Measurements from ENCODE around the gene DYNLT4.
"Not testable (repeated sequence)": the region's sequence is repeated elsewhere in the genome, so short reads cannot be mapped to it uniquely, and the experiment has no call there.

The DYNLT4 gene

DNA sequence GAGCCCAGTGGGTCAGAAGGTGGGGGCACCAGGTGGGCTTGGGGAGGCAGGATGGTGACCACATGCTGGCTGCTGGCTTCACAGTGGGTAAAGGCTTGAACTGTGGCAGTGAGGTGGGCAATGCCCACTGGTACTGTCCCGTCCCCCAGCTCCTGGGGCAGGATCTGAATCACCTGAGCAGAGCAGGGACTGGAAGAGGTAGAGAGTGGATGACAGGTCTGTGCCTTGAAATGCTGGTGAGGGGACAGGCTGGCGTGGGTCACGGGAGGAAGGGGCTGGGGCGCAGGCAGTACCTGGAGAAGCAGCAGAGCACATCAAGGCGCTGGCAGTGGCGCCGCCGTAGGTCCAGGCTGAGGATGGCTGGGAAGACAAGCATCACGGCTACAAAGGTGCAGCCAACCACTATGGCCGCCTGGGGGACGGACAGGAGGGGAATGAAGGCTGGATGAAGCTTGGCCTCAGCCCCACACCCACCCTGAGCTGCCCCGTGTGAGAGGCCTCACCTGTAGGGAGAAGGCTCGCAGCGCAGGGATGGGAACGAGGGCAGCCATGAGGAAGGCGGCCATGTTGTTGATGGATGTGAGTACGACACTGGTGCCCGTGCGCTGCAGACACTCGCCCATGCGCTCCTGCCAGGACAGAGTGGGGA, 21.0 kb upstream of the DYNLT4 start:
- DNase-seq = no peak

DNA sequence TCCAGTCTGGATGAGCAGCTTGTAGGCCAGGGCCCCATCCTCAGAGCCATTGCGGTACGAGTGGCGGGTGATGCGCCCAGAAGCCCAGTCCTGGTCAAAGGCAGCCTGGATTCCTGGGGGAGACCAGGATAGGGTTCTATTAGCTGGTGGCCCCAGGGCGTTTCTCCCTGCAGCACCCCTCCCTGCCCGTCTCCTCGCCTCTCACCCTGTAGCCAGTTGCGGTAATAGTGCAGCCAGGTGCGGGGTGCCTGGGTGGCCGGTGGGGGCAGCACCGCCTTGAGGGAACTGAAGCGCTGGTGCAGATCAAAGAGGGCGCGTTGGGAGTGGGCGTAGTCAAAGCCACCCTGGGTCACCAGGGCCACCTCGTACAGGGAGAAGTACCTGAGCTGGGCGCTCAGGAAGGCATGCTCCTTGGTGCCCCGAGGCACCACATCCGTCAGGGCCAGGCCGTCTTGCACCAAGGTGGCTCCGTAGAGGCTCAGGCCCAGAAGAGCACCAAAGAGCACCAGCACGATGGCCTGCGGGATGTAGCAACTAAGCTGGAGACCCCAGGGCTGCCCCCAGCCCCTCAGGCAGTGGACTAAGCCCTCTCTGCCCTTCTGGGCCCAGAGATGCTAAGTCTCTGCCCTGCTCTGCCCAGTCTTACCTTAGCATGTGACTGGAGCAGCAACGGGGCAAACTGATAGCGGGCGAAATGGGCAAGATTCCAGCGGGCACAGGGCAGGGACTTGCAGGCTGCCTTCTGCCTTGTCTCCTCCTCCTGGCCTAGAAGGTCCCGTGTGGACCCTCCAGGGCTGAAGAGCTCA, 20.2 kb upstream of the DYNLT4 start:
- no peak for DNase-seq

DNA sequence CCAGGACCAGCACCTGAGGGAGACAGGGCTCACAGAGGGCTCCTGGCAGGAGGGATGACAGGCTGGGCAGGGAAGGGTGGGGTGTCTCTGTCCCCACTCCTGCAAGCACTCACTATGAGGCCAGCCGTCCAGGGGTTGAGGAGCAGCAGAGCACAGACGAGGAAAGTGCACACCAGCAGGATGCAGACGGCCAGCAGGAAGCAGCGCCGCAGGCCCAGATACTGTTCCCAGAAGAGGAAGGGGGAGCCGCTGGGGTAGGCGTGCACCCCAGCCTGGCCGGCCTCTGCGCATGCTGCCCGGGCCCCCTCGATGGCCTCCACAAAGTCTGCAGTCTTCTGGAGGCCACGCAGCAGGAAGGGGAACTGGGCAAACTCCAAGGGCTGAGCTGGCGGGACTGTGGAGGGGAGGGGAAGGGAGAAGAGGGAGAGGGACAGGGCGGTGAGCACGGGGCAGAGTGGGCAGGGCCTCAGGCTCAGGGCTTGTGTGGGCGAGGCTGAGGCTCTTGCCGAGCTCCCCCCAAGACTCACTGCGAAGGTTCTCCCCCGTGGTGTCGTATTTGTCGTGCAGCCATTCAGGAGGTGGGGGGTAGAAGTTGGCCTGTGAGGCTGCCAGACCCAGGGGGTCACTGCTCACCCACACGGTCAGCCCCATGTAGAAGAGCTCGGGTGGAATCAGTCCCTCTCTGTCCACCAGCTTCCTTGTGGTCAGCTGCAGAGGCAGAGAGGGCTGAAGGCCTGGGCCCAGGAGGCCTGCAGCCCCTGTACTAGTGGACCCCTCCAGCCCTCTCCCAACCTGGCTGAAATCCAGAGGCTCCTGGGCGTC, 19.4 kb upstream of the DYNLT4 start:
- peak; percentile 80 for DNase-seq

DNA sequence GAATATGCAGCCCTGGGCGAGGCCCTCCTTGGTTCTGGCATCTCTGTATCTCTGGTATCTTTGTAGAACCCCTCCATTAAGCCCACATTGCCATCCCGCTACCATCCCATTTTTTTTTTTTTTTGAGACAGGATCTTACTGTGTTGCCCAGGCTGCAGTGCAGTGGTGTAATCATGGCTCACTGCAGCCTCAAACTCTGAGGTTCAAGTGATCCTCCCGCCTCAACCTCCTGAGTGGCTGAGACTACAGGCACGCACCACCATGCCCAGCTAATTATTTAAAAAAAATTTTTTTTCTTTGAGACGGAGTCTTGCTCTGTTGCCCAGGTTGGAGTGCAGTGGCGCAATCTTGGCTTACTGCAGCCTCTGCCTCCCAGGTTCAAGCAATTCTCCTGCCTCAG, 17.2 kb upstream of the DYNLT4 start:
- not testable (repeated sequence) for DNase-seq

DNA sequence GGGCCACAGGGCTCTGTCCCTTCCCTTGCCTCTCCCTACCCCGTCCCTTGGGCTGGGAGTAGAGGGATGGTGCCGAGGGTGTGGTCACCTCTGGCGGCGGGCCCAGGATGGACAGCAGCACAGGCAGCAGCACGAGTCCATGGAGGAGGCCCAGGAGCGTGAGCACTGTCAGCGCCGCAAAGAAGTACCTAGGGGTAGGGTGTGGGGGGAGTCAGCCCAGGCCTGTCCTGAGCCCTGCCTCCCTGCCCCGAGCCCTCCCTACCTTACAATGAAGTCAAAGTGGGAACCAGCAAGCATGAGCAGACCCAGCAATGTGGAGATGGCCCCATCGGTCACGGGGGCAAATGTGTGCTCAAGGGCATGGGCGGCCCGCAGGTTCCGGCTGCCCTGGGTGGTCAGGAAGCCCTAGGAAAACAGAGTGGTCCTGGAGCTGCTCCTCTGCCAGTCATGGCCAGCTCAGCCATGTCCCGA, 15.9 kb upstream of the DYNLT4 start:
- no peak for DNase-seq

DNA sequence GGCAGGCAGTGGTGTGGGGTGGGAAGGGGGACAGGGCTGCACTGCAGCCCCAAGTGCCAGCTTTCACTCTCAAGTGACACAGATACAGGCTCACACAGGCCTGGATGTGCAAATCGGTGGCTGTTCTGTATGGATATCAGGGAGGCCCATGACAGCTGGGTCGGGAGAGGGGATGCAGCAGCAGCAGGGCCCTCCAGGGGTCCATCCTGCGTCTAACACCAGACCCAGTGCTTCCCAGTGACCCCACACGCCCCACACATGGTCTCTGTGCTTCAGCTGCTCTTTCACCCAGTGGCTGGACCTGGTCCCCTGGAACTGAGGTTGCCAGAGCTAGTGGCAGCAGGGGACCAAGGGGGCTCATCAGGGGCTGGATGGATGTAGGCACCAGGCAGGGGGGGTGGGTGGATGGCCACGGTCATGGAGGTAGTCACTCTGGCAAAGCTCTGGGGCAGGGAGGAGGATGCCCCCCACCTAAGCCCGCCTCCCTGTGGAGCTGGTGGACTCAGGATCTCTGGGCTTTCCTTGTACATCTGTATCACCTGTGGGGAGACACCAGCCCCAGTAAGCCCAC, 15.1 kb upstream of the DYNLT4 start:
- DNase-seq = no peak

DNA sequence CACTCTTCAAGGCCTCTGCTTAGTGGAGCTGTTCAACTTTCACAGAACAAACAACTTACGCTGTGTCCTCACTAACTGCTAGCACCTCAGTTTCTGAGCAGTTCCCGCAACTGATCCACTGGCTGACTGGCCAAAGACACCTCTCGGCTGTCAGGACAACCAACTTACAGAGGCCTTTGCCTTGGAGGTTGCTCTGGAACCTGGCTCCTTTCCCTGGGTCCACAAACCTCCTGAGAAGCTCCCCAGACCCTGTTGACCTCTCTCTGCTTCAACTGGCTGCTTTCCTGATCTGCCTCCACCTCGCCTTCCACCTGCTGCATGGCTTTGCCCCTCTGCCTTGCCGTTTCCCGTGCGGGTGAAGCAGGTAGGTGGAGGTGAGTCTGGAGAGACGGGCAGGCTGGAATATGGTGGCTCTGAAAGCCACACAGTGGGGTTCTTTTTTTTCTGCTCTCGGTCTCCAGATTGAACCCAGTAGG, 14.1 kb upstream of the DYNLT4 start:
- DNase-seq = no peak

DNA sequence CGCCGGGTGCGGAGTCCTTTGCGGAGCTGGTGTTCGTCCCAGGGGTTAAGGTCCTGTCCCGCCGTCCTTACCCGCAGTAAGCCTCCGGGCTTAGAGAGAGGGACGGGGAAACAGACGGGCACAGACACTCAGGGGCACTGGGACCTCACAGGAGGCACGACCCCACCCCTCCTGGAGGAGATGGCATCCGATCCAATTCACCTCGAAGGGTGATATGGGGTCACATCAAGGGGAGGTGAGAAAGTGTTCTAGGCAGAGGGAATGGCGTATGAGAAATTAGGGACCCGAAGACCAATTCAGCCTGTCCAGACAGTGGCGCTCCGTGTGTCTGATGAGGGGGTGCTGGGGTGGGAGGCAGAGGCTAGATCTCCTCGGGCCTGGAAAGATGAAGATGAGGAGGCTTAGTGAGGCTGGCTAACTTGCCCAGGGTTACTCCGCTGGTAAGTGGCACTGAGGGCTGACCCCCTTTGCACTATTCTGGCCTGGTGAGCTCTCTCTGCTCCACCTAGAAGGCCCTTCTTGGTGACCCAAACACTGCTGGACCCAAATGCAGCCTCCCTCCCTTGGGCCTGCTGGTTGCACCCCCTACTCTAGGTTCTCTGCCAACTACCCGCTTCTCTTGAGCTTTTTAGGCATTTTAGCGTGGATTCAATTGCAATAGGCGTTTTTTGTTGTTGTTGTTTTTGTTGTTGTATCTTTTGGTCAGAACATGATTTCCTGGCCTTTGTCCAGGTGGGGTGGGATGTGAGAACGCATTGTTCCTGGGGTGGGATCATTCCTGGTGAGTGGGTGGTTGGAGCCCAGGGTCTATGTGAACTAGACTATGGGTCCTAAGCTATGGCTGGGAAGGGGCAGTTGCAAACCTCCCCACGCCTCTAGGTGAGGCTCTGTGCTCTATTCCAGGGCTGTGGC, 13.4 kb upstream of the DYNLT4 start:
- DNase-seq = no peak

DNA sequence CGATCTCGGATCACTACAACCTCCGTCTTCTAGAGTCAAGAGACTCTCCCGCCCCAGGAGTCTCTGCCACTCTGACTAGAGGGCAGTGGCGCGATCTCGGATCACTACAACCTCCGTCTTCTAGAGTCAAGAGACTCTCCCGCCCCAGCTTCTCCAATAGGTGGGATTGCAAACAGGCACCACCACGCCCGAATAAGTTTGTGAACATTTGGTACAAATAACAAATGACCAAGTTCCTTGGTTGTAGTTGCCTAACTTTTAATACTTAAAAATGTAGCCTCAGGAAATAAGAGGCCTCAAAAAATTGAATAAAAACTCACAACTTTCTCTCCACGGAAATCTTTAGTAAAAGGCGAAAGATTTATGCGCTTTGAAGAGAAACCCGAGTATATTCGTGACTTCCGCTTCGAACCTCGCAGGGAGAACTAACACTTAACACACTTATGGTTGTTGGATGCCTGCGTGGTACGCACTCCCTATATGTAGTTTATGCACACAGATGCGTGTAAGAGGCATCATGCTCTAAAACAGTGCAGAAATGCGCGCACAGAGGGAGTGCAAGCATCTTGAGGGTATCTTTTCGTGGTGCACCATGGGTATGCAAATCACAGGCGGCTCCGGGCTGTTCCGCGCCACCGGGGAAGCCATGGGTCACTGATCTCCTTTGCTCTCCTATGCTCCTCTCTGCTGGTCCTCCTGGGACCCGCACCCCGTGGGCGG, 12.6 kb upstream of the DYNLT4 start:
- DNase-seq = peak; percentile 88

DNA sequence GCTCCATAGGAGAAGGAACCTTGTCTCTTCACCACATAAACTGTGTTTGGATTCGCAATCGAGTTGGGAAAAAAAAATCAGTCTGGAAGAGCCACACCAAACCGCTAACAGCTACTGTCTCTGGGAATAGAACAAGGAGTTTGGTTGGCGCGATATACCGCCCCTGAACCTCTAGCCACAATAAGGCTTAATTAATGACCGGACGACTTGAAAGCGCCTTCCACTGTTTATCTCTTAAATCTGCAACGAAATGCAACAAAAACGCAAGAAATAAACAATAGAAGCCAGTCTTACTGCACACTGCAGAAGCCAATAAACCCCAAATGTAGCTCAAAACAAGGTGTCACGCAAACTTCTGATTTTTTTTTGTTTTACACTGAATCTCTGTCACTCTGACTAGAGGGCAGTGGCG, 12.1 kb upstream of the DYNLT4 start:
- no peak for DNase-seq

DNA sequence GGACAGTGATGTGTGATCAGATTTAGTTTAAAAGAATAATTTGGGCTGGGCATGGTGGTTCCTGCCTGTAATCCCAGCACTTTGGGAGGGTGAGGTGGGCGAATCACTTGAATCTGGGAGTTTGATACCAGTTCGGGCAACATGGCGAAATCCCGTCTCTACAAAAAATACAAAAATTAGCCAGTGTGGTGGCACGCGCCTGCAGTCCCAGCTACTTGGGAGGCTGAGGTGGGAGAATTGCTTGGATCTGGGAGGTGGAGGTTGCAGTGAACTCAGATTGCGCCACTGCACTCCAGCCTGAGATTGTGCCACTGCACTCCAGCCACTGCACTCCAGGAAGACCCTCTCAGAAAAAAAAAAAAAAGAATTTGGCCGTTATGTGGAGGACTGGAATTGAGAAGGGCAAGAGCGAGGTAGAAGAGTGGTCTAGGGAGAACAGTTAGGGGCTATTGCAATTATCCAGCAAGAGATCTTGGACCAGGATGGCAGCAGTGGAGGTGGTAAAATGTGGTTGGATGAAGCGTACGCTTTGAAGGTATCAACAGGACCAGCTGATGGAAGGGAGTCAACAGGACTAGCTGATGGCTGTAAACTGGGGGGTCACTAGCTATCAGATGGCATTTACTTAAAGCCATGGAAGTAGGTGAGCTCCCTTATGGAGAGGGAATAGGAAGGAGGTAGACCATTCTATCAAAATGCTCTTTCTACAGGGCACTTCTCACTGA, 10.8 kb upstream of the DYNLT4 start:
- no peak for DNase-seq

DNA sequence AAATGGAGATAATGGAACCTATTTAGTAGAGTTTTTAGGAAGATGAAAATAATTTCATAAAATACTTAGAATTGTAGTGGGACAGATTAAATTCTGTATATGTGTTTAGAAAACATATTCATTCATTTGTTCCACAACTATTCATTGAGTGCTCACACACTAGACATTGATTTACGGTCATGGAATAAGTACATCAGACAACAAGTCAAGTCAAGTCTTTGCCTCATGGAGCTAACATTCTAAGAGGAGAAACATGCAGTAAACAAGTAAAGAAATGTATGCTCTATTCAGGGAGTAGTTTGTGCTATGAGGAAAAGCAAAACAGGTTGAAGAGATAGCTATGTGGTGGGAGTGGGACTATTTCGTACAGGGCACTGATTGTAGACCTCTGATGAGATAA, 10.2 kb upstream of the DYNLT4 start:
- DNase-seq = no peak

DNA sequence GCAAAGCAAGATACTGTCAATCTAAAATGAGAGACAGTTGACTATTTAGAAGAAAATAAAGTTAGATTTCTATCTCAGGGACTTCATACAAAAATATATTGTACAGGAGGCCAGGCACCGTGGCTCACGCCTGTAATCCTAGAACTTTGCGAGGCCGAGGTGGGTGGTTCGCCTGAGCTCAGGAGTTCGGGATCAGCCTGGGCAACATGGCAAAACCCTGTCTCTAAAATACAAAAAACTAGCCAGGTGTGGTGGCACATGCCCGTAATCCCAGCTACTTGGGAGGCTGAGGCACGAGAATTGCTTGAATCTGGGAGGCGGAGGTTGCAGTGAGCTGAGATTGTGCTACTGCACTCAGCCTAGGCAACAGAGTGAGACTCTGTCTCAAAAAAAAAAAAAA, 8.8 kb upstream of the DYNLT4 start:
- not testable (repeated sequence) for DNase-seq

DNA sequence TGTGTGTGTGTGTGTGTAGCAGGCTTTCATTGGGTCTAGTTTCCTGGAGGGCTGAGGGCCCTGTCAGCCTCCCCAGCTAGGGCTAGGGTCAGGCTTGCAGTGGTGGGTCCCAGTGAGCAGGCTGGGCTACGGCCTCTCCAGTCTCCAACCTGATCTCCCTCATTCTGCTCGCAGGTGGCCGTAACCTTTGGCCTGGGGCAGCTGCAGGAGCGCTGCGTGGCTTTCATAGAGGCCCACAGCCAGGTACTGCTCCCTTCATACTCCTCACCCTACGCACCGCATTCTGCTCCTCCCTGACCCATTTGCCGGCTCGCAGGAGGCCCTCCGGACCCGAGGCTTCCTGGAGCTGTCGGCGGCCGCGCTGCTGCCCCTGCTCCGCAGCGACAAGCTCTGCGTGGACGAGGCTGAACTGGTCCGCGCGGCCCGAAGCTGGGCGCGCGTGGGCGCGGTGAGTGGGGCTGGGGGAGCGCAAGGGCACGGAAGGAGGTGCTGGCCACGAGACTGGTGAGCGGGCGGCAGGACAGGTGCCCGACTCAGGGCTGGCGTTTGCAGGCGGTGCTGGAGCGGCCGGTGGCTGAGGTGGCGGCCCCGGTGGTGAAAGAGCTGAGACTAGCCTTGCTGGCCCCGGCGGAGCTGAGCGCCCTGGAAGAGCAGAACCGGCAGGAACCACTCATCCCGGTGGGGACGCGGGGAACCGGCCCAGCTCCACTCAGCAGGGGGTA, 5.8 kb upstream of the DYNLT4 start:
- DNase-seq = no peak

DNA sequence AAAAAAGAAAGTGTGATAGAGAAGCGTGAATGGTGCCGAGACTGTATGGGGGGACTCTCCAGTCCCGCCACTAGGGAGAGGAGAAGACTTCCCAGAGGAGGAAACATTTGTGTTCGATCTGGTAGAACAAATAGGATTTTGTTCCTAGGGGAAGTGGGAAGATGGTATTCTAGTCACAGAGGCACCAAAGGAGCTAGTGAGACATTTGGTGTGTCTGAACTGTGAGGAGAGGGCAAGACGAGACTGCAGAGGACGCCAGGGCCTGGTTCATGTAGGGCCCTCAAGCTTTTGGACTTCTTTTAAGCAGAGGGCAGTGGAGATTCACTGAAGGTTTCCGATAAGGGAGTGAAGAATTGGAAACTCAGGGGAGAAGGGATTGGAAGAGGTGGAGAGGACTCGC, 4.1 kb upstream of the DYNLT4 start:
- no peak for DNase-seq

DNA sequence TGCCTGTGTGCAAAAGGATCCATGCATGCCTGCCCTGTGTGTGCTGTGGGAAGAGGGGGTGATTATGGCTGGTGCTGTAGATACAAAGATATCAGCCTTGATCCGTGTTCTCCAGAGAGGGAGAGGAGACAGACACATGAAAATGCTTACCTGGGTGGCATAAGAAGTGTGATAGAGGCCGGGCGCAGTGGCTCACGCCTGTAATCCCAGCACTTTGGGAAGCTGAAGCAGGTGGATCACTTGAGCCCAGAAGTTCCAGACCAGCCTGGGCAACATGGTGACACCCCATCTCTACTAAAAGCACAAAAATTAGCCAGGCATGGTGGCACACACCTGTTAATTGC, 3.6 kb upstream of the DYNLT4 start:
- not testable (repeated sequence) for DNase-seq

DNA sequence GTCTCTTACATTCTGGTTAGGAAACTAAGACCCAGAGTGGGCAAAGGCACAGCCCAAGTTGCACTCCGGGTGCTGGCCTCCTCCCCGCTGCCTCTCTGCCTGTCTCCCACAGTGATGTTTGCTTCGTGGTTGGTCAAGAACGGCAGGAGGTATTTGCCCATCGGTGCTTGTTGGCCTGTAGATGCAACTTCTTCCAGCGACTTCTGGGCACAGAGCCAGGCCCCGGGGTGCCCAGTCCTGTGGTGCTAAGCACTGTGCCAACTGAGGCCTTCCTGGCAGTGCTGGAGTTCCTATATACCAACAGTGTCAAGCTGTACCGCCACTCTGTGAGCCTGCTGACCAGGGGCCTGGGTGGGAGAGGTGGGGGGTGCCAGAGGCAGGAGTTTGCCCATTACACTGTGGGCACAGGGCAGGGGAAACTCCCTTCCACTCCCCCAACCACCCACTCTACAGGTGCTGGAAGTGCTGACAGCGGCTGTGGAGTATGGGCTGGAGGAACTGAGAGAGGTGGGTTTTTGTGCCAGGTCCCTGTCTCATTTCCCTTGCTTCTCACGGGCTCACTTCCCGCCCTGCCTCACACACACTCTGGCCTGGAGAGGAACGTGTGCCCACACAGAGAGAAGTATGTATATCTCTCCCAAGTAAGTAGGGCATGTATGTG, 3.1 kb upstream of the DYNLT4 start:
- peak; percentile 46 for DNase-seq

DNA sequence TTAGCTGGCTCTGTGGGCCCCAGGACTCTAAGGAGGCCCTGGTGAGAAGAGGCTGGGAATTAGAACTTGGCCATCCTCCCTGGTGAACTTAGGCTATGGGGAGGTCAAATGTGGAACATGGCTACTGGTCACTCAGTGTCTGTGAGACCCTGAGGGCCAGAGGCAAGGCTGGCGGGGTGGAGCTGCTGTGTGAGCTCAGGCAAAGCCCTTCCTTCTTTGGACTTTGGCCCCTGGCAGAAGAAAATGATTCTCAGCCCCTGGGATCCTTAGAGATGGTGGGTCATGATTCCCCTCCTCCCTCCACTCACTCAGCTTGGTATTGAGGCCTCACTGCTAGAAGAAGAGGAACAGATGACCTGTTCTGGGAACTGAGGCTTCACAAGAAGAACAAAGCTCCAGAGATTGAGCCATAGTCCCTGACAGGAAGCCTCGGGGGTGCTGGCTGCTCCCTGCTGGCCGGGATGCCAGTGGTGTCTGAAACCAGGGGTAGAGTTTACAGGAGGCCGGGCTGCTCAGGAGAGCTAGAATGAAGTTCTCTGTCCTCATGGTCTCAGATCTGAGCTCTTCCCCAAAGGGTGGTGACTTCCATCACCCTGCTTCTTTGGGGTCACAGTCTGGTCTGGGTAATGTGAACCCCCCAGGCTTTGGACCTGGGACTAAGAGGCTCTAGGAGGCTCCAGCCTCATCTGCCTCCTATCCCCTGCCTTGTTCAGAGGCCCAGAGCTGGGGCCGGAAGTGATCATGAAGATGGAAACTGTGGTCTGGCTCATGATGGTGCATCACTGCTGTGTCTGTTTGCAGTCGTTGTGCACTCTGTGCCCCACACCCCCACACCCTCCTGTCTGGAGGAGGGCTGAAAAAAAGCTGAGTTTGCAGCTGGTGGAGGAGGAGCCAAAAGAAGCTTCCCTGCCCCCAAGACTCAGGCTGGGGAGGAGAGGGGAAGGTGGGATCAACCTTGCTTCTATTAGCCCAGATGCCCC, 2.1 kb upstream of the DYNLT4 start:
- peak; percentile 91 for DNase-seq
